HG03342 (cell line): ENCODE data around the gene VIPAS39.
"Not testable (repeated sequence)": the region's sequence is repeated elsewhere in the genome, so short reads cannot be mapped to it uniquely, and the experiment has no call there.

Source experiments
- ATAC-seq: cut with Tn5 transposase; IDR thresholded peaks from one replicate; pipeline ENCODE4 v1.9.1; 2021; ENCODE audit warnings: mild to moderate bottlenecking, moderate library complexity; ENCODE audit not compliant: unreplicated experiment

The VIPAS39 gene

GRCh38 chr14:77473921-77474320 is 16.5 kb upstream of the VIPAS39 start:
- ATAC-seq = no peak

GRCh38 chr14:77470224-77470870 is 12.9 kb upstream of the VIPAS39 start:
- ATAC-seq = no peak

GRCh38 chr14:77469539-77469938 is 12.1 kb upstream of the VIPAS39 start:
- ATAC-seq = no peak

- ATAC-seq = no peak
Measured at GRCh38 chr14:77469067-77469505, 11.7 kb upstream of the VIPAS39 start.

GRCh38 chr14:77467801-77468200 is 10.4 kb upstream of the VIPAS39 start:
- no peak for ATAC-seq

GRCh38 chr14:77459072-77459723 is 1.8 kb upstream of the VIPAS39 start:
- no peak for ATAC-seq

- ATAC-seq = peak; percentile 16
Measured at GRCh38 chr14:77458249-77458950, 999 bp upstream of the VIPAS39 start.

GRCh38 chr14:77457115-77457521 is 283 bp downstream of the VIPAS39 start:
- peak; percentile 19 for ATAC-seq

GRCh38 chr14:77455966-77456640 is 1.3 kb downstream of the VIPAS39 start:
- ATAC-seq = no peak

GRCh38 chr14:77442196-77442595 is 15.2 kb downstream of the VIPAS39 start:
- no peak for ATAC-seq

- ATAC-seq = no peak
Measured at GRCh38 chr14:77439861-77440260, 17.5 kb downstream of the VIPAS39 start.

- ATAC-seq = no peak
Measured at GRCh38 chr14:77438596-77438995, 18.8 kb downstream of the VIPAS39 start.

GRCh38 chr14:77436042-77436441 is 21.4 kb downstream of the VIPAS39 start:
- no peak for ATAC-seq

GRCh38 chr14:77426396-77426795 is 31.0 kb downstream of the VIPAS39 start:
- no peak for ATAC-seq

- ATAC-seq = no peak
Measured at GRCh38 chr14:77424862-77425261, 32.5 kb downstream of the VIPAS39 start.

- no peak for ATAC-seq
Measured at GRCh38 chr14:77423423-77423822, 34.0 kb downstream of the VIPAS39 start, which contains the start of gene NOXRED1. TSS of gene NOXRED1 (minus strand) at chr14:77423523. CDS start at chr14:77422889, 634 bp downstream.

- no peak for ATAC-seq
Measured at GRCh38 chr14:77421201-77421600, 36.2 kb downstream of the VIPAS39 start.

- no peak for ATAC-seq
Measured at GRCh38 chr14:77416836-77417235, 40.6 kb downstream of the VIPAS39 start.

GRCh38 chr14:77416098-77416497 is 41.3 kb downstream of the VIPAS39 start:
- not testable (repeated sequence) for ATAC-seq

- not testable (repeated sequence) for ATAC-seq
Measured at GRCh38 chr14:77415403-77416030, 41.9 kb downstream of the VIPAS39 start.

GRCh38 chr14:77409131-77409533 is 48.3 kb downstream of the VIPAS39 start:
- no peak for ATAC-seq
